Endothelial cell (in vitro differentiated cells): ENCODE results near the gene SF3B6. TPM values are rescaled to one million over a fixed set of nuclear protein-coding genes. Genes with fewer than 3 reads are reported as not detected.

Experiments
- DNase-seq: peaks from one replicate; pipeline ENCODE4 v3.0.0; 2021; ENCODE audit warnings: low spot score
- H3K27ac Mint-ChIP-seq: one replicate; pipeline ENCODE4 v1.8.0; 2021; ENCODE audit warnings: mixed read lengths, inconsistent platforms; ENCODE audit not compliant: unreplicated experiment
- H3K27me3 Mint-ChIP-seq: one replicate; pipeline ENCODE4 v1.8.0; 2021; ENCODE audit warnings: mild to moderate bottlenecking, moderate library complexity, mixed read lengths, inconsistent platforms; ENCODE audit not compliant: unreplicated experiment
- H3K36me3 Mint-ChIP-seq: one replicate; pipeline ENCODE4 v1.8.0; 2021; ENCODE audit warnings: mild to moderate bottlenecking, low read depth, mixed read lengths, inconsistent platforms; ENCODE audit not compliant: unreplicated experiment
- H3K4me1 Mint-ChIP-seq: one replicate; pipeline ENCODE4 v1.8.0; 2021; ENCODE audit warnings: mild to moderate bottlenecking, mixed read lengths, inconsistent platforms; ENCODE audit not compliant: unreplicated experiment
- H3K4me3 Mint-ChIP-seq: one replicate; pipeline ENCODE4 v1.8.0; 2021; ENCODE audit warnings: mild to moderate bottlenecking, mixed read lengths, inconsistent platforms; ENCODE audit not compliant: unreplicated experiment
- H3K9me3 Mint-ChIP-seq: one replicate; pipeline ENCODE4 v1.8.0; 2021; ENCODE audit warnings: mixed read lengths, inconsistent platforms; ENCODE audit not compliant: unreplicated experiment
- CTCF ChIP-seq: fragments of 200-600 bp; sonication (generic); IDR thresholded peaks from one replicate; pipeline ENCODE4 v1.5.0; 2021; ENCODE audit warnings: antibody characterized with exemption; ENCODE audit not compliant: unreplicated experiment
- total RNA-seq: library from RNA; stranded (reverse); fragmentation: NEBNext Ultra II Directional; extraction: Animal tissue kit (Norgen Biotek cat#: 25700); gene quantifications from one replicate; pipeline ENCODE4 v1.2.1, GENCODE V29; 2021; ENCODE audit not compliant: unreplicated experiment

The SF3B6 gene
- total RNA-seq, 1 donor from 2014 or later = 67.5 TPM

DNA sequence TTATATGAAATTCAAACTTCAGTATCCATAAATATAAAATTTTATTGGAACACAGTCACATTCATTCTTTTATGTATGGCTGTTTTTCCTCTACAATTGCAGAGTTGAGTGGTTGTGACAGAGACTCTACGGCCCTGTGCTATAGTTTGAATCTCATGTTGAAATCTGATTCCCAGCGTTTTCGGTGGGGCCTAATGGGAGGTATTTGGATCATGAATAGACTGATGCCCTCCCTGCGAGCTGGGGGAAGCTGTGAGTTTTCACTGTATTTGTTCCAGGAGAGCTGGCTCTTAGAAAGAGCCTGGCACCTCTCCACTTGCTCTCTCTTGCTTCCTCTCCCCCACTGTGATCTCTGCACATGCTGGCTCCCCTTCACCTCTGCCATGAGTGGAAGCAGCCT, 45.3 kb upstream of the SF3B6 start:
- no peaks in the 10 kb centered on the region for H3K9me3 Mint-ChIP-seq
- TF ChIP-seq CTCF = no peak
- H3K36me3 Mint-ChIP-seq = no peaks in the 10 kb centered on the region
- H3K4me1 Mint-ChIP-seq = peaks cover 7% of the 10 kb centered on the region
- no peak for DNase-seq
- H3K27ac Mint-ChIP-seq = no peak overlapping the region
- no peak overlapping the region for H3K4me3 Mint-ChIP-seq
- H3K27me3 Mint-ChIP-seq = peaks cover 3% of the 10 kb centered on the region

DNA sequence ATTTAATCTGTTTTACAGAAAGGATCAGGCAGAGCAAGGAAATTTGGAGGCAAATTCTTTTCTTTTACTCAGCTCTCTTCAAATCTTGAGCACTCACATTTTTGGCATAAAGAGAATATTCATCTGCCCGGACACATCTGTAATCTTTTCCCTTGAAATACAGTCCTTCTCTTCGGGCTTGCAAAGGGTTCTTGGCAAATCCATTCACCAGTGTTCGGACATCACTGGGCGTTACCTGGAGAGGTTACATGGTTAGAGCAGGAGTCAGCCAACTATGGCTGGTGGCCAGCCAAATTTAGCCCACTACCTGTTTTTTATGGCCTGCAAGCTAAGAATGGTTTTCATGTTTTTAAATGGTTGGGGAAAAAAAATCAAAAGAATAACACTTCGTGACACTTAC, 44.9 kb upstream of the SF3B6 start:
- no peak for DNase-seq
- Mint-ChIP-seq H3K4me1 (peaks cover 7% of the 10 kb centered on the region), H3K4me3 (no peak overlapping the region), H3K27ac (no peak overlapping the region), H3K9me3 (no peaks in the 10 kb centered on the region), H3K27me3 (peaks cover 3% of the 10 kb centered on the region), H3K36me3 (no peaks in the 10 kb centered on the region)
- no peak for TF ChIP-seq CTCF

DNA sequence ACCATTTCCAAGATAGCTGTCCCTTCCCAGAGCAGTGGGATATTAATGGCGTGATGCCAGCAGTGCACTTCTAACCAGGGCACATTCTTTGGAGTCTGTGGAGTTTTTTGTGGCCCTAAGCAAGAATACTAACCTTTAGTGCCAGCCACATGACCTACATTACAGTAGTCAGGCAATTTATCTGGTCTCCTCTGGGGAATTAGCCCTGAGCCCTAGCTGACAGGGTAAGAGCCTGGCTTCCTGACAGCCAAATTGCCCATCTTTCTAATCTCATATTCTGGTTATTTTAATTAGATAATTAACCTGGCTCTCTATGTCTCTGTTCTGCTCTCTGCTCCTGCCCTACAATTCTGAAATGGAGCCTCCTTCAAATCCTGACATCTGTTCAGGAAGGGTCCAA, 41.8 kb upstream of the SF3B6 start:
- no peaks in the 10 kb centered on the region for H3K9me3 Mint-ChIP-seq
- no peak for DNase-seq
- H3K27ac Mint-ChIP-seq = no peak overlapping the region
- H3K4me1 Mint-ChIP-seq = no peaks in the 10 kb centered on the region
- no peaks in the 10 kb centered on the region for H3K36me3 Mint-ChIP-seq
- H3K27me3 Mint-ChIP-seq = peaks cover 1% of the 10 kb centered on the region
- no peak for TF ChIP-seq CTCF
- H3K4me3 Mint-ChIP-seq = no peak overlapping the region

DNA sequence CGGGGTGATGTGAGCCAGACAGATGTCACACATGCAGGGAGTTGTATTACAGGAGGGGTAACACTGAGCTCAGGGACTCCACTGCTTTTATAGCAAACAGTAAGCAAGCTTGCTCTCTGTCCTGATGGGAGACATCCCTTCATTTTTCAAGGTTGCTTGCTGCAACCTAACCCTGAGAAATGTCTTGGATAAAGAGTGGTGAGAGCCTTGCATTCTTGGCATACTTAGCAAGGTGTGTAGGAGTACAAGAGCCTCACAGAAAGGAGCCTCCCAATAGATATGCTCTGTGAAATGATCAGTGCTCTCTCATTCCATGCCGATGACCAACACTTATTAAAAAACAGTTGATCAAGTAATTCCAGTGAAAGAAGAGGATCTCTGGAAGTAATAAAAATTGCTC, 38.9 kb upstream of the SF3B6 start:
- DNase-seq = no peak
- Mint-ChIP-seq H3K4me1 (no peaks in the 10 kb centered on the region), H3K4me3 (no peak overlapping the region), H3K36me3 (no peaks in the 10 kb centered on the region), H3K27ac (no peak overlapping the region), H3K9me3 (no peaks in the 10 kb centered on the region), H3K27me3 (peaks cover 1% of the 10 kb centered on the region)
- no peak for TF ChIP-seq CTCF

GRCh38 chr2:24111407-24111901, 35.3 kb upstream of the SF3B6 start:
- H3K27ac Mint-ChIP-seq = no peak overlapping the region
- no peaks in the 10 kb centered on the region for H3K9me3 Mint-ChIP-seq
- H3K4me1 Mint-ChIP-seq = no peaks in the 10 kb centered on the region
- no peak for TF ChIP-seq CTCF
- no peak for DNase-seq
- H3K36me3 Mint-ChIP-seq = no peaks in the 10 kb centered on the region
- H3K27me3 Mint-ChIP-seq = no peaks in the 10 kb centered on the region
- H3K4me3 Mint-ChIP-seq = no peak overlapping the region
